Right lobe of liver (tissue), 4 donors: ENCODE data around the gene STAMBPL1.
"Not testable (repeated sequence)": the region's sequence is repeated elsewhere in the genome, so short reads cannot be mapped to it uniquely, and the experiment has no call there.

Source experiments
- CTCF ChIP-seq, 4 donors: fragments of 200-600 bp in 3 of 4; fragments of 450-650 bp in 1 of 4; IDR thresholded peaks; one replicate each; pipeline versions ENCODE4 v1.5.1 to v1.8.0; 2016 to 2022; ENCODE audit warnings: antibody characterized with exemption in 4 of 4, mild to moderate bottlenecking in 2 of 4
- POLR2A ChIP-seq: fragments of 450-650 bp; IDR thresholded peaks from one replicate; pipeline ENCODE4 v1.6.1; 2017; ENCODE audit warnings: antibody characterized with exemption, mild to moderate bottlenecking
- donor health status: DM: no; HTN: no; CAD: no.
- donor health status: DM: no; HTN: no; CAD: no.
- donor health status: DM: no; HTN: yes; CAD: no.

- not testable (repeated sequence) for TF ChIP-seq CTCF (IDR thresholded peaks at IDR 0.05); POLR2A
Measured at GRCh38 chr10:88837632-88838031, 42.4 kb upstream of the STAMBPL1 start.
